GM12892 (cell line): ENCODE results near the gene COP1.

Source experiments
- POLR2A ChIP-seq: IDR thresholded peaks from 2 replicates; pipeline ENCODE4 v1.6.1; 2011; ENCODE audit warnings: low read depth, low read length, control low read depth
- POLR2AphosphoS5 ChIP-seq: IDR thresholded peaks from 2 replicates; pipeline ENCODE4 v1.6.1; 2011; ENCODE audit warnings: low read depth, low read length, control low read depth

GRCh38 chr1:175904808-175905207 lies 302.3 kb downstream of the COP1 start:
- TF ChIP-seq POLR2A (no peak), POLR2AphosphoS5 (no peak)
